K562 (cell line): ENCODE results near the gene TBX10. TPM values are rescaled to one million over a fixed set of nuclear protein-coding genes. Genes with fewer than 3 reads are reported as not detected.

Experiments used
- ATAC-seq: fragments of 200-7000 bp; cut with Tn5 transposase; 3 replicates; pipeline ENCODE4 v1.9.1; 2020; ENCODE audit warnings: moderate library complexity
- BruUV-seq: library from RNA; stranded (reverse); fragments of 400-500 nt; replicated peaks from 2 replicates; lab custom pipeline; 2021; lab: Mats Ljungman, UMichigan
- CTCF ChIA-PET: fragments of 300-600 bp; formaldehyde crosslinking; extraction: SDS; loops from one replicate; lab custom pipeline; 2021; ENCODE audit warnings: low intra/inter-chr PET ratio; lab: Yijun Ruan, JAX
- POLR2A ChIA-PET: fragments of 300-600, 350-650 bp; sonication (Branson Sonifier 250); formaldehyde crosslinking; extraction: SDS; loops from one replicate; lab custom pipeline; 2021; ENCODE audit warnings: antibody characterized with exemption, inconsistent platforms; lab: Yijun Ruan, JAX
- DNase-seq, 4 experiments: peaks; one replicate each; pipeline versions ENCODE4 v3.0.0 to v3.0.0-alpha.2; 2011 to 2018; ENCODE audit warnings: low spot score in 3 of 4, mixed read lengths in 3 of 4; ENCODE audit errors: extremely low read depth in 1 of 4
- FAIRE-seq: peaks from 2 replicates; lab custom pipeline; 2011; peaks lifted over from hg19 to GRCh38; lab: Jason Lieb, UNC
- H2AFZ ChIP-seq: 2 replicates; pipeline ENCODE4 v1.6.0; 2011; ENCODE audit warnings: low read depth, low read length, control low read depth, inconsistent platforms
- H3K27ac ChIP-seq: fragments of 200-600 bp; 3 replicates; pipeline ENCODE4 v1.8.0; 2011; ENCODE audit warnings: low read depth, mild to moderate bottlenecking, control low read depth, inconsistent platforms, low read length, moderate library complexity, mixed read lengths; ENCODE audit errors: extremely low read depth
- H3K27me3 ChIP-seq, 2 experiments: fragments of 300-600 bp in 1 of 2; 2 replicates in 1 of 2; 3 replicates in 1 of 2; pipeline versions ENCODE4 v1.6.0 to v1.8.0; 2011; ENCODE audit warnings: inconsistent platforms in 2 of 2, low read length in 2 of 2, mild to moderate bottlenecking in 1 of 2, mixed read lengths in 1 of 2, moderate library complexity in 1 of 2; ENCODE audit not compliant: control insufficient read depth in 2 of 2, insufficient read depth in 2 of 2
- H3K36me3 ChIP-seq: fragments of 300-600 bp; 3 replicates; pipeline ENCODE4 v1.8.0; 2011; ENCODE audit warnings: mild to moderate bottlenecking, low read length, inconsistent platforms; ENCODE audit not compliant: control insufficient read depth, insufficient read depth
- H3K4me1 ChIP-seq, 2 experiments: fragments of 200-600 bp in 1 of 2; replicated peaks in 1 of 2; 2 replicates in 1 of 2; 3 replicates in 1 of 2; pipeline versions ENCODE4 v1.5.1 to v1.8.0; 2011; ENCODE audit warnings: inconsistent platforms in 2 of 2, low read length in 2 of 2, mild to moderate bottlenecking in 1 of 2, mixed read lengths in 1 of 2, moderate library complexity in 1 of 2; ENCODE audit not compliant: control insufficient read depth in 2 of 2, insufficient read depth in 2 of 2
- H3K4me2 ChIP-seq: 2 replicates; pipeline ENCODE4 v1.6.1; 2011; ENCODE audit warnings: low read length, control low read depth, inconsistent platforms, mixed read lengths; ENCODE audit not compliant: insufficient read depth
- H3K4me3 ChIP-seq: fragments of 200-600 bp; sonication (generic), shearing (Covaris generic); 2 replicates; pipeline ENCODE4 v1.5.1; 2016; ENCODE audit warnings: control low read depth, inconsistent platforms
- H3K79me2 ChIP-seq: fragments of 200-600 bp; 3 replicates; pipeline ENCODE4 v1.8.0; 2011; ENCODE audit warnings: low read length, inconsistent platforms; ENCODE audit not compliant: control insufficient read depth, insufficient read depth
- H3K9ac ChIP-seq, 2 experiments: 2 replicates each; pipeline versions ENCODE4 v1.6.0 to v1.6.1; 2011; ENCODE audit warnings: low read depth in 2 of 2, low read length in 2 of 2, control low read depth in 1 of 2, inconsistent platforms in 1 of 2, mild to moderate bottlenecking in 1 of 2, mixed read lengths in 1 of 2; ENCODE audit not compliant: insufficient read depth in 1 of 2
- H3K9me1 ChIP-seq: one replicate; pipeline ENCODE4 v1.6.0; 2011; ENCODE audit warnings: inconsistent platforms, mild to moderate bottlenecking, low read length, moderate library complexity; ENCODE audit not compliant: control insufficient read depth, insufficient read depth
- H3K9me3 ChIP-seq: replicated peaks from 2 replicates; pipeline ENCODE4 v1.5.1; 2011; ENCODE audit warnings: low read depth, low read length, inconsistent platforms; ENCODE audit not compliant: control insufficient read depth, insufficient read depth
- H4K20me1 ChIP-seq: replicated peaks from 2 replicates; pipeline ENCODE4 v1.6.1; 2011; ENCODE audit warnings: low read length, inconsistent platforms, mixed read lengths; ENCODE audit not compliant: control insufficient read depth, insufficient read depth
- ATF4 ChIP-seq: fragments of 450-650 bp; formaldehyde crosslinking; IDR thresholded peaks from 2 replicates; pipeline ENCODE4 v1.4.0; 2022; ENCODE audit warnings: mild to moderate bottlenecking, moderate library complexity
- BACH1 ChIP-seq: fragments of 200-800 bp; sonication (Bioruptor generic); IDR thresholded peaks from 2 replicates; pipeline ENCODE4 v1.6.1; 2016; ENCODE audit warnings: missing genetic modification characterization, missing compliant biosample characterization
- CHD2 ChIP-seq: IDR thresholded peaks from 2 replicates; pipeline ENCODE4 v1.6.1; 2011; ENCODE audit warnings: low read depth, low read length
- DACH1 ChIP-seq: fragments of 450-650 bp; IDR thresholded peaks from 2 replicates; pipeline ENCODE4 v1.6.1; 2018; ENCODE audit not compliant: partially characterized antibody
- ETS2 ChIP-seq: IDR thresholded peaks from 2 replicates; pipeline ENCODE4 v1.6.1; 2016; ENCODE audit warnings: borderline replicate concordance, missing genetic modification characterization, mild to moderate bottlenecking, moderate library complexity, missing compliant biosample characterization; ENCODE audit not compliant: poor library complexity, severe bottlenecking
- HEY1 ChIP-seq: fragments of 250-450 bp; sonication (Bioruptor Pico); IDR thresholded peaks from 2 replicates; pipeline ENCODE4 v1.5.0; 2020; ENCODE audit warnings: mild to moderate bottlenecking, moderate library complexity, borderline replicate concordance
- MEF2A ChIP-seq: IDR thresholded peaks from 2 replicates; pipeline ENCODE4 v1.6.1; 2011; ENCODE audit warnings: low read depth, mild to moderate bottlenecking, low read length, moderate library complexity; ENCODE audit not compliant: control insufficient read depth
- MTA1 ChIP-seq: fragments of 450-650 bp; IDR thresholded peaks from 2 replicates; pipeline ENCODE4 v1.6.1; 2017; ENCODE audit warnings: borderline replicate concordance
- RBM25 ChIP-seq: fragments of 200-400 bp; formaldehyde crosslinking; IDR thresholded peaks from 2 replicates; pipeline ENCODE4 v1.6.1; 2018; ENCODE audit warnings: low read length, low read depth, moderate library complexity; ENCODE audit not compliant: severe bottlenecking
- SMARCB1 ChIP-seq: IDR thresholded peaks from 2 replicates; pipeline ENCODE4 v1.6.1; 2011; ENCODE audit warnings: improper control_type of control experiment, low read depth; ENCODE audit not compliant: insufficient read length
- TEAD1 ChIP-seq, 2 experiments: fragments of 450-650 bp in 1 of 2; sonication (generic) in 1 of 2; formaldehyde crosslinking; IDR thresholded peaks; 2 replicates each; pipeline versions ENCODE4 v1.4.0 to v1.8.0; 2020 to 2022; ENCODE audit warnings: mild to moderate bottlenecking in 2 of 2, missing genetic modification reagents in 1 of 2
- ZBTB26 ChIP-seq: fragments of 450-650 bp; formaldehyde crosslinking; IDR thresholded peaks from 2 replicates; pipeline ENCODE4 v1.4.0; 2022; ENCODE audit warnings: missing genetic modification characterization
- ZFP36 ChIP-seq: fragments of 150-350 bp; IDR thresholded peaks from 2 replicates; pipeline ENCODE4 v1.6.1; 2018; ENCODE audit warnings: low read length, low read depth; ENCODE audit not compliant: partially characterized antibody
- ZFX ChIP-seq: sonication (generic); formaldehyde crosslinking; IDR thresholded peaks from 2 replicates; pipeline ENCODE4 v1.8.0; 2022; ENCODE audit warnings: mild to moderate bottlenecking, missing genetic modification reagents, moderate library complexity
- ZNF277 ChIP-seq: fragments of 250-450 bp; sonication (Bioruptor Pico); IDR thresholded peaks from 2 replicates; pipeline ENCODE4 v1.8.0; 2022; ENCODE audit warnings: inconsistent platforms, mild to moderate bottlenecking, moderate library complexity, borderline replicate concordance
- ZNF561 ChIP-seq: fragments of 450-650 bp; formaldehyde crosslinking; conservative IDR thresholded peaks from 2 replicates; pipeline ENCODE4 v1.4.0; 2020; ENCODE audit warnings: mild to moderate bottlenecking, moderate library complexity
- ZSCAN32 ChIP-seq: fragments of 450-650 bp; formaldehyde crosslinking; IDR thresholded peaks from 2 replicates; pipeline ENCODE4 v1.4.0; 2020; ENCODE audit warnings: mild to moderate bottlenecking, moderate library complexity
- WGBS: fragments of 100-300 bp; shearing (Covaris generic); methylation state at CpG from one replicate; pipeline ENCODE4 v1.1.6; 2016; ENCODE audit warnings: low coverage, mixed read lengths; ENCODE audit not compliant: insufficient coverage; ENCODE audit errors: missing lambda C conversion rate; 5-methylcytosine and 5-hydroxymethylcytosine counted together
- in situ Hi-C: fragments of 300-500 bp; cut with MboI; formaldehyde crosslinking; loops from 4 replicates; pipeline ENCODE4 v1.15.0; 2018; ENCODE audit warnings: inconsistent platforms, mixed read lengths
- intact Hi-C: fragments of 100-400 bp; cut with micrococcal nuclease; formaldehyde crosslinking; loops from 2 replicates; pipeline ENCODE4 v1.14.2; 2022
- polyA plus RNA-seq, 8 experiments: library from polyadenylated mRNA; depleted of rRNA in 4 of 8; stranded (reverse) in 5 of 8; unstranded in 3 of 8; fragments of >200 nt; fragmentation: Nextera tagmentation in 2 of 8; fragmentation: Illumina TruSeq in 1 of 8; extraction: Ambion mirVana in 2 of 8; extraction: Trizol in 1 of 8; gene quantifications; 2 replicates each; pipeline versions ENCODE4 v1.2.1 to v1.2.3, GENCODE V29; 2011 to 2014; ENCODE audit warnings: inconsistent platforms in 1 of 8, missing spikeins in 1 of 8
- total RNA-seq, 7 experiments: library from RNA; depleted of rRNA in 6 of 7; stranded (reverse); fragments of >200 nt in 6 of 7; fragmentation: Illumina TruSeq in 2 of 7; extraction: Trizol in 2 of 7; gene quantifications; 2 replicates each; pipeline versions ENCODE4 v1.2.1 to v1.2.3, GENCODE V29; 2011 to 2021; ENCODE audit warnings: low replicate concordance in 1 of 7

The TBX10 gene
- total and polyA plus RNA-seq, 9 of the 15 experiments (the other 6 are each of a cell fraction or from before 2014, with no cell fraction given), result not detected

DNA sequence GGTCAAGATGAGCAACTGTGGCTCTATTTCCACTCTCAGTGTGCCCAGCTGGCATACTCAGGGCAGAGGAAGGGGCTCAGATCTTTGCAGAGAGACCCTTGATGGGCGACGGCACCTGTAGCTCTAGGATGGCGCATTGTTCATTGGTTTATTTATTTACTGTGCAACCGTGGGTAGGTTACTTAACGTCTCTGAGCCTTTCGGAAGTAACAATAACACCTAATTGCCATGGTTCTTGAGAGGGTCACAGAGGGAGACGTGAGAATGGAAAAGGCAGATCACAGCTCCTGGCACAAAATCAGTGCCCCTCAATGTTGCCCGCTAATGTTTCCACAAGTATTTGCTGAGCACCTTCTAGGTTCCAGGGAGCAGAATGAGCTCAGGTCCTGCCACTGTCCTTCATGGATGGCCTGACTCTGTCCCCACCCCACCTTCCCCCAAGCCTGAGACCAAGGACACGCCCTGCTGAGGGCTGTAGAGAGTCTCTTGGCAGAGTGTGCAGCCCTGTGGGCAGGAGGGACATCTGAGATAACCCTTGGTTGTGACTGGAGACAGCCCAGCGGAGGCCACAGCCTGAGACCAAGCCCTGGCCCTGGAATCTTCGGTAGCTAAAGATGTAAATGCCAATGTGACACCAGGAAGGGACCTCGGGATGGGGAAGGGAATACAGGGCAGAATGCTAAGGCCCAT lies 35.6 kb upstream of the TBX10 start (continued):
- TF ChIP-seq CHD2 (no peak), ZNF561 (CRISPR knock-in tag) (no peak), ZFP36 (peak; percentile 54), ATF4 (CRISPR knock-in tag) (no peak), RBM25 (peak; percentile 74)
- TF ChIP-seq, all 486 proteins: peak for 3

GRCh38 chr11:67674442-67674871 lies 34.9 kb upstream of the TBX10 start, which contains the start of gene ALDH3B2:
Gene ALDH3B2, minus strand, starts transcription at chr11:67674623. Its CDS starts 7,688 bp downstream, at chr11:67666935.
- H3K27me3 ChIP-seq, result peaks cover 28 to 40% of the 10 kb centered on the region in 2 experiments; a peak in 4 of 5 replicates
- in situ Hi-C loops, result no loop called here
- no peak for ATAC-seq
- TF ChIP-seq TEAD1 (CRISPR knock-in tag; IDR thresholded peaks at IDR 0.05) (no peak), ZNF561 (CRISPR knock-in tag) (no peak), BACH1 (no peak), SMARCB1 (no peak), CHD2 (no peak), MTA1 (no peak), ZFX (no peak), ZSCAN32 (no peak), DACH1 (no peak), ETS2 (tag) (no peak), ZNF277 (CRISPR knock-in tag) (no peak), HEY1 (no peak), MEF2A (no peak), ZBTB26 (no peak)

More at GRCh38 chr11:67674442-67674871, 34.9 kb upstream of the TBX10 start, which contains the start of gene ALDH3B2:
- BruUV-seq, result no TSS peak
- no peaks in the 10 kb centered on the region for H3K79me2 ChIP-seq
- no peak within 1 kb of the TSS for H3K4me2 ChIP-seq
- 2% methylated on average over 8 of the region's 8 CpGs for WGBS
- H4K20me1 ChIP-seq, result peaks cover 4% of the 10 kb centered on the region; the same call in 1 of the 2 replicates
- H3K4me3 ChIP-seq, result no peak within 1 kb of the TSS
- H2AFZ ChIP-seq, result no peak within 1 kb of the TSS
- ChIA-PET POLR2A (interaction anchor here (0.5 to 1.2 kb wide), 2 partner anchors 18 to 43 kb away, joined by 3 read pairs; no protein-coding TSS in a partner anchor), CTCF (no interaction called here)
- peaks cover 0 to 5% of the 10 kb centered on the region in 2 experiments; a peak in 1 of 5 replicates for H3K4me1 ChIP-seq
- no peaks in the 10 kb centered on the region for H3K9me3 ChIP-seq
- DNase-seq, result no peak
- no peak for FAIRE-seq
- H3K9ac ChIP-seq, result no peak within 1 kb of the TSS
- no peaks in the 10 kb centered on the region for H3K9me1 ChIP-seq
- H3K27ac ChIP-seq, result no peak within 1 kb of the TSS
- no peaks in the 10 kb centered on the region for H3K36me3 ChIP-seq
- intact Hi-C loops, result no loop called here
